AG08396 (cell line): ENCODE data around the gene NOS1AP.
A peak's percentile ranks its signal among the peaks of the same experiment; 100 is the strongest.

ENCODE experiments used
- DNase-seq: peaks from one replicate; pipeline ENCODE4 v3.0.0; 2012; ENCODE audit warnings: low spot score, mixed read lengths

NOS1AP gene

GRCh38 chr1:162367772-162368171, 298.3 kb downstream of the NOS1AP start:
- DNase-seq = no peak

- DNase-seq = no peak
Observed at GRCh38 chr1:162368451-162368850, 299.0 kb downstream of the NOS1AP start.

GRCh38 chr1:162369571-162369970, 300.1 kb downstream of the NOS1AP start:
- no peak for DNase-seq

- DNase-seq = no peak
Observed at GRCh38 chr1:162370161-162370560, 300.7 kb downstream of the NOS1AP start.

- no peak for DNase-seq
Observed at GRCh38 chr1:162370721-162371120, 301.2 kb downstream of the NOS1AP start.

- peak; percentile 49 for DNase-seq
Observed at GRCh38 chr1:162371611-162372010, 302.1 kb downstream of the NOS1AP start.

GRCh38 chr1:162372159-162373071, 302.9 kb downstream of the NOS1AP start:
- DNase-seq = no peak

GRCh38 chr1:162373072-162373427, 303.6 kb downstream of the NOS1AP start:
- DNase-seq = no peak

- DNase-seq = peak; percentile 29
Observed at GRCh38 chr1:162373541-162374260, 304.2 kb downstream of the NOS1AP start.

GRCh38 chr1:162374406-162374805, 304.9 kb downstream of the NOS1AP start:
- DNase-seq = no peak

GRCh38 chr1:162375463-162375862, 306.0 kb downstream of the NOS1AP start:
- no peak for DNase-seq

GRCh38 chr1:162376691-162377090, 307.2 kb downstream of the NOS1AP start, which contains the start of gene SPATA46:
Gene SPATA46 (minus strand): TSS chr1:162376854. CDS start chr1:162376790, 64 bp downstream.
- no peak for DNase-seq

- no peak for DNase-seq
Observed at GRCh38 chr1:162380061-162380846, 310.8 kb downstream of the NOS1AP start.

GRCh38 chr1:162381383-162381782, 311.9 kb downstream of the NOS1AP start, which contains the start of gene C1orf226:
Gene C1orf226 (plus strand): TSS chr1:162381728. CDS start chr1:162381902, 174 bp downstream.
- no peak for DNase-seq

GRCh38 chr1:162381941-162382750, 312.7 kb downstream of the NOS1AP start:
- DNase-seq = no peak

GRCh38 chr1:162383091-162383490, 313.6 kb downstream of the NOS1AP start:
- no peak for DNase-seq

- DNase-seq = no peak
Observed at GRCh38 chr1:162383516-162383915, 314.0 kb downstream of the NOS1AP start.

- DNase-seq = no peak
Observed at GRCh38 chr1:162384116-162384515, 314.6 kb downstream of the NOS1AP start.

- DNase-seq = no peak
Observed at GRCh38 chr1:162384601-162385279, 315.2 kb downstream of the NOS1AP start.

GRCh38 chr1:162385280-162385623, 315.8 kb downstream of the NOS1AP start:
- no peak for DNase-seq

GRCh38 chr1:162385702-162386101, 316.2 kb downstream of the NOS1AP start:
- no peak for DNase-seq
